IPS DF 6.9 (cell line): ENCODE measurements around the gene HEPHL1.

ENCODE experiments used
- DNase-seq: peaks from one replicate; pipeline ENCODE4 v3.0.0-alpha.2; 2013; ENCODE audit warnings: low read depth, low spot score
- H3K27ac ChIP-seq: one replicate; pipeline ENCODE4 v1.5.1; 2013; ENCODE audit warnings: low read length, control low read depth
- H3K27me3 ChIP-seq: 2 replicates; pipeline ENCODE4 v1.6.1; 2013; ENCODE audit warnings: mild to moderate bottlenecking, low read length; ENCODE audit not compliant: control insufficient read depth, insufficient read depth
- H3K36me3 ChIP-seq: 2 replicates; pipeline ENCODE4 v1.6.1; 2013; ENCODE audit warnings: low read length; ENCODE audit not compliant: control insufficient read depth, insufficient read depth
- H3K4me1 ChIP-seq: 2 replicates; pipeline ENCODE4 v1.6.1; 2013; ENCODE audit warnings: low read length; ENCODE audit not compliant: control insufficient read depth, insufficient read depth
- H3K4me3 ChIP-seq: 2 replicates; pipeline ENCODE4 v1.5.1; 2013; ENCODE audit warnings: mild to moderate bottlenecking, low read length
- H3K9me3 ChIP-seq: 2 replicates; pipeline ENCODE4 v1.6.1; 2013; ENCODE audit warnings: low read length, inconsistent platforms; ENCODE audit not compliant: control insufficient read depth, insufficient read depth
- WGBS: extraction: QIAGEN DNeasy Blood & Tissue Kit; methylation state at CpG from one replicate; pipeline ENCODE4 v1.1.7; 2013; ENCODE audit warnings: mixed read lengths, missing lambda C conversion rate; ENCODE audit not compliant: insufficient read length, insufficient coverage; 5-methylcytosine and 5-hydroxymethylcytosine counted together

The HEPHL1 gene

DNA sequence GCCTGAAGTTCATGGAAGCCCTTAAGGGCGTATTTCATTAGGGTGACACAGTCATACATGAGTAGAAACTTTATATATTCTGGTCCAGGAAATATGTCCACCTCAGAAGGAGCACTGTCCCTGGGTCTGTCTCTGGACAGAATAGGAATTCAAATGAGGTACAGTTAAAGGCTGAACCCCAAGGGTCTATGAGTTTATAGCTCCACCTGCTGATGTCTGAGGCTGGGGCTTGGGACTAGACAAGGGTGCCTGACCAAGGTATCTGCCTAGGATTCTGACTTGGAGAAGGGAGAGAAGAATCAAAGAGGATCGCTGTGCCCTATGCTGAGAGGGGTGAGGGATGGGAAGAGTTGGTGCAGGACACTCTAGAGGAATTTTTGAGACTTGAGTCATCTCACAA is 14.9 kb downstream of the HEPHL1 start:
- H3K4me1 ChIP-seq, result no peaks in the 10 kb centered on the region
- H3K4me3 ChIP-seq, result no peak overlapping the region
- H3K27me3 ChIP-seq, result no peaks in the 10 kb centered on the region
- no peaks in the 10 kb centered on the region for H3K9me3 ChIP-seq
- no CpG with 5 or more reads among the region's 2 CpGs for WGBS
- H3K36me3 ChIP-seq, result no peaks in the 10 kb centered on the region
- no peak overlapping the region for H3K27ac ChIP-seq
- no peak for DNase-seq

DNA sequence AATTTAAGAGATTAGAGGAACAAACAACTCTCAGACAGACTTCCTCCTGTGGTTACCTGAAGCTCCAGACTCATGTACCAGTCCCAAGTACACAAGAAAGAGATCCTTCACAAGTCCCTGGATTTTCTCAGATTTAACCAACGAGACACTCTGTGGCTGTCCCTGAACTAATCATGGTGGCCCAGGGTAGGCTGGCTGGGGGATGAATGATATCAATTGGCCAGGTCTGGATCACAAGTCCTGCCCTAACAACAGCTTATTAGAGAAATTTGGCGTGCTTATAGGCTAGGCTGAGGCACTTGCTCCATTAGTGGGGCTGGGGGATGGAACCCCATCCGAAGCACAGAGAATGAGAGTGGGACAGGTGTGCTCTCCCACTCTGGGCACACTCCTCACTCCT is 22.1 kb downstream of the HEPHL1 start:
- DNase-seq, result no peak
- no peak overlapping the region for H3K4me3 ChIP-seq
- no peaks in the 10 kb centered on the region for H3K36me3 ChIP-seq
- no CpG with 5 or more reads among the region's 3 CpGs for WGBS
- H3K27me3 ChIP-seq, result no peaks in the 10 kb centered on the region
- H3K27ac ChIP-seq, result no peak overlapping the region
- H3K9me3 ChIP-seq, result no peaks in the 10 kb centered on the region
- no peaks in the 10 kb centered on the region for H3K4me1 ChIP-seq

DNA sequence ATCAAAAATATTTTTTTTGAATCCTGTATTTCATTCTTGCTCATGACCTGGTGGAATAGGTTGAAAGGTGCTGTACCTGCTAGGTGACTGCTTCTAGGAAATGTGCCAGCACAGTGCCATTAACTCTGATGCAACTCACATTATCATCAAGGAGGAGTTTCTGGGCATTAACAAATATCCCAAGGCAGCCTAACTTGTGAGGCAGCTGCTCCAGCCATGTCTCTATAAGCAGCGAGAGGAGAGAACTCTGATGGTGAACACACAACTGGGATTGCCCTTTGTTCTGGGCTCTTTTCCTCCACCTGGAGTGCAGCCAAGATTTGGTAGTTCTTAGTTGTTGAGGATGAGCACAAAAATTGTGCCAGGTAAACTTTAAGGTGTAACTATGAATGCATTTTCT is 25.6 kb downstream of the HEPHL1 start:
- no peak overlapping the region for H3K4me3 ChIP-seq
- no peaks in the 10 kb centered on the region for H3K27me3 ChIP-seq
- WGBS, result no CpG with 5 or more reads among the region's 1 CpG
- no peak overlapping the region for H3K27ac ChIP-seq
- no peaks in the 10 kb centered on the region for H3K4me1 ChIP-seq
- no peak for DNase-seq
- no peaks in the 10 kb centered on the region for H3K9me3 ChIP-seq
- no peaks in the 10 kb centered on the region for H3K36me3 ChIP-seq

DNA sequence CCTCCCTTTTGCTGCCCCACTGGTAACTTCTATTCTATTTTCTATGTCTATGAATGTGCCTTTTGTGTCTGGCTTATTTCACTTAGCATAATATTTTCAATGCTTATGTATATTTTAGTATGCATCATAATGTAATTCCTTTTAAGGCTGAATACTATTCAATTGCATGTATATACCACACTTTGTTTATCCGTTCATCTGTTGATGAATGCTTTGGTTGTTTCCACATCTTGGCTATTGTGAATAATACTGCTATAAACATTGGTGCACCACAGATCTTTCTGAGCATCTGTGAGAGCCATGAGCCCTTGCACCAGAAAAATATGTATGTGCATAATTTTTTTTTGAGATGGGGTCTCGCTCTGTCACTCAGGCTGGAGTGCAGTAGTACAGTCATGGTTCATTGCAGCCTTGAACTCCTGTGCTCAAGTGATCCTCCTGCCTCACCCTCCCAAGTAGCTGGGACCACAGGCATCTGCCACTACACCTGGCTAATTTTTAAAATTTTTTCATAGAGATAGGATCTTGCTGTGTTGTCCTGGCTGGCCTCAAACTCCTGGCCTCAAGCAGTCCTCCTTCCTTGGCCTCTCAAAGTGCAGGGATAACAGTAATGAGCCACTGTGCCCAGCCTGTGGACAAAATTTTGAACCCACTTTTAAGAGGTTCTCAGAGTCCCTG is 27.0 kb downstream of the HEPHL1 start:
- Histone ChIP-seq H3K4me1 (no peaks in the 10 kb centered on the region), H3K4me3 (no peak overlapping the region), H3K27ac (no peak overlapping the region), H3K27me3 (no peaks in the 10 kb centered on the region), H3K9me3 (no peaks in the 10 kb centered on the region), H3K36me3 (no peaks in the 10 kb centered on the region)
- no peak for DNase-seq
- WGBS, result no CpG with 5 or more reads among the region's 2 CpGs

DNA sequence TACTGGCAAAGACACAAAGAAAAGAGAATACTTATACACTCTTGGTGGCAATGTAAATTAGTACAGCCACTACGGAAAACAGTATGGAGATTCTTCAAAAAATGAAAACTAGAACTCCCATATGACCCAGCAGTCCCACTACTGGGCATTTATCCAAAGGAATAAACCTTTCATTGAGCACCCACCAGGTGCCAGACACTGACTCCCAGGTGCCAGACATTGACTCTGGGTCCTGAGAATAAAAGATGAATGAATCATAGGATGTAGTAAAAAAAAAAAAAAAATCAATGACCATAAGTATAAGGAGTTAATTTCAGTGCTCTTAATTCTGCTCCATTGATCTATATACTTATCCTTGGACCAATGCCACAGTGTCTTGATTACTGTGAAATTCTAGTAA is 28.2 kb downstream of the HEPHL1 start:
- H3K9me3 ChIP-seq, result no peaks in the 10 kb centered on the region
- no peaks in the 10 kb centered on the region for H3K4me1 ChIP-seq
- H3K4me3 ChIP-seq, result no peak overlapping the region
- H3K27me3 ChIP-seq, result no peaks in the 10 kb centered on the region
- no peaks in the 10 kb centered on the region for H3K36me3 ChIP-seq
- no CpG with 5 or more reads among the region's 1 CpG for WGBS
- DNase-seq, result no peak
- no peak overlapping the region for H3K27ac ChIP-seq

DNA sequence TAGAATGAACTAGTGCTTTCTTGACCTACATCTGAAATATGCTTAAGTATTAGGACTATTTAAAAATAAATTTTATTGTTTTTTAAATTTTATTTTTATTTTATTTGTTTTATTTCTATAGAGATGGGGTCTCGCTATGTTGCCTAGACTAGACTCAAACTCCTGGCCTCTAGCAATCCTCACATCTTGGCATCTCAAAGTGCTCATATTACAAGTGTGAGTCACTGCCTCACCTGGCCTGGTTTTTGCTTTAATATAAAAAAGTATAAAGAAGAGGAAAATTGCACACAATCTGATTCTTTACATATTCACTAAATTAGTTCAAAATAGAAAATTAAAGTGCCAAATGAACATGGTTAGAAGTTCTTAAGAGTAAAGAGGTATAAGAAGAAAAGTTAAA is 37.5 kb downstream of the HEPHL1 start:
- H3K27ac ChIP-seq, result no peak overlapping the region
- H3K9me3 ChIP-seq, result no peaks in the 10 kb centered on the region
- no peaks in the 10 kb centered on the region for H3K36me3 ChIP-seq
- no peak overlapping the region for H3K4me3 ChIP-seq
- H3K4me1 ChIP-seq, result no peaks in the 10 kb centered on the region
- H3K27me3 ChIP-seq, result no peaks in the 10 kb centered on the region
- no peak for DNase-seq
- WGBS, result no CpG with 5 or more reads among the region's 1 CpG

DNA sequence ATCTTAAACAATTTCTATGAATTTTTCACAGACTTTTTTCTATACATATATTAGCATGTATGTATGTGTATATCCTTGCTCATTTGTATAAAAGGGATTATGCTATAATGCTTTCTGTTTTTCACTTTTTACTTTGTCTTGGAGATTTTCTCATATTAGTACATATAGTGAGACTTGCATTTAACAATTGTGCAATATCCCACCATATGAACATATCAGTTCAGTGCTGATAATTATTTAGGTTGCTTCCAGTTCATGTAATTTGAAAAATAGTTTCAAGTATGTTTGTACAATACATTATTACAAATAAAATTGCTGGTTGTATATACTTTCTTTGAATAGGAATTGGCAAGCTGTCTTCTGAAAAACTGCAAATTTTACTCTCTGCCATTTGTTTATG is 37.9 kb downstream of the HEPHL1 start:
- H3K4me3 ChIP-seq, result no peak overlapping the region
- H3K36me3 ChIP-seq, result no peaks in the 10 kb centered on the region
- H3K4me1 ChIP-seq, result no peaks in the 10 kb centered on the region
- no peaks in the 10 kb centered on the region for H3K27me3 ChIP-seq
- no peak for DNase-seq
- no peaks in the 10 kb centered on the region for H3K9me3 ChIP-seq
- no peak overlapping the region for H3K27ac ChIP-seq

DNA sequence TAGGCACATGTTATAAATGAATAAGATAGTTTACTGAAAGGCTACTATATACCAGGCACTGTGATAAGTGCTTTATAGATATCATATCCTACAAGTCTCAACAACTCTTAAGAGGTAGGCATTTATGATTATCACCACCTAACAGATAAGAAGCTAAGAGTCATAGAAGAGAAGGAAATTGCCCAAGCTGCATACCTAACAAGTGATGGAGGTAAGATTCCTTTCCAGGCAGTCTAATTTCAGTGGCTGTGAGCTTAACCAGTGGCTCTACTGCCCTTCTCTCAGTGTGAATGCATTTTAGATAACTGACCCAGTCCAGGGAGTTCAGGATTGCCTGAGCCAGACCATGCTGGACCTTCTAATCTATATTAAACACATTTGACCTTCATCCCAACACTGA is 39.2 kb downstream of the HEPHL1 start:
- Histone ChIP-seq H3K4me3 (no peak overlapping the region), H3K36me3 (no peaks in the 10 kb centered on the region), H3K27me3 (no peaks in the 10 kb centered on the region), H3K27ac (no peak overlapping the region), H3K4me1 (no peaks in the 10 kb centered on the region), H3K9me3 (no peaks in the 10 kb centered on the region)
- DNase-seq, result no peak

DNA sequence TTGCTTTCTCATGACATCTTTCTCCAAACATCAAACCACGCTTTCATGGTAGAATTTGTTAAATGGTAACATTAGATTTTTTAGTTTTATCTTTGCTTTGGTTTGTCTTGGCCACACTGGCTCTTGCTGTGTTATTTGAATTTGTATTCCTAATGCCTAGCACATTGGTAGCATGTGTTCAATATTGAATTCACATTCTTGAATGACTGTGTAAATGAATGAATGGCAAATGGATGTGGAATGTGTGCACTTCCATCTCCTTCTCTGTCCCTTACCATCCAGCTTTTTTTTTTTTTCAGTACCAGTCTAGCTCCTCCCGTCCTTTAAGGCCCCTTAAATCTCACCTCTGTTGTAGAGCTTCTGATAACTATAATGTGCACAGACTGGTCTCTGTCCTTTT is 41.2 kb downstream of the HEPHL1 start:
- no peaks in the 10 kb centered on the region for H3K9me3 ChIP-seq
- no CpG with 5 or more reads among the region's 2 CpGs for WGBS
- no peaks in the 10 kb centered on the region for H3K27me3 ChIP-seq
- no peak overlapping the region for H3K27ac ChIP-seq
- H3K4me3 ChIP-seq, result no peak overlapping the region
- no peaks in the 10 kb centered on the region for H3K4me1 ChIP-seq
- no peak for DNase-seq
- H3K36me3 ChIP-seq, result no peaks in the 10 kb centered on the region

DNA sequence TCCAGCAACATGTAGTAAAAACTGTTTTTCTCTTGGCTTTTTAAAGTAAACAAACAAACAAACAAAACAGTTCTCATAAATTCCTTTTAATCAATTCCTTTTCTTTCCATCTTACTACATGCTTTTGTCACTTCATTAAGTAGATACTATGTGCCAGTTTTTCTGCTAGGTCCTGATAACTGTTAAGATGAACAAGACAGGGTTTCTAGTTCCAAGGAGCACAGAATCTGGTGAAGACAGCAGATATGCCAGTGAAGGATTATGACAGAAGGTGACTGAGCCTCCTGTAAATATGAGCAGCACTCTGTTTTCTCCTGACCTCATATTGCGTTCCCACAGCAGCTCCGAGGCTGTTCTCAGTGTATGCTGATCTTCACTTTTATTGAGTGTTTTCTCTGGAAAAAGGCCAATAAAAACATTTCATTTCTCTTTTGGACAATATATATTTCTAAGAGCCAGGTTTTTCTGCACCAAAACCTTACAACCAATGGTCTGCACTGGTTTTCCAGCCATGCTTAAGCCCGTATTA is 45.8 kb downstream of the HEPHL1 start:
- Histone ChIP-seq H3K4me1 (no peaks in the 10 kb centered on the region), H3K36me3 (no peaks in the 10 kb centered on the region), H3K4me3 (no peak overlapping the region), H3K9me3 (no peaks in the 10 kb centered on the region), H3K27ac (no peak overlapping the region), H3K27me3 (no peaks in the 10 kb centered on the region)
- WGBS, result no CpG with 5 or more reads among the region's 3 CpGs
- DNase-seq, result no peak

DNA sequence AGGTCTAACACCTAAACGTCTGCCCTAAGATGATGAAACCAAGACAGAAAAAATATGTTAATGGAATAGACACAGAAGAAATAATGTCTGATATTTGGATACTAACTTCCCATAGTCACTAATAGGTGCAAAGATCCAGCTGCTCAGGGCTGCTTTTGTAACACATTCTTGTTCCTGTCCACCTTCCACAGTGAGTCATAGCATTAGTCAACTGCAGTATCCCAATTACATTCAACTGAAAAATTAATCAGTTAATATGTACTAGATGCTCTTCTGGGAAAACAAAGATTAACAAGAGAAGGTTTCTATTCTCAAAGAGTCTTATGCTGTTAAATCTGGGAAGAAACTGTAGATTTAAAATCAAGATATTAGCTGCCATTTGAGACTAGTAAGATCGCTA is 47.6 kb downstream of the HEPHL1 start:
- H3K27me3 ChIP-seq, result no peaks in the 10 kb centered on the region
- no peak for DNase-seq
- H3K4me1 ChIP-seq, result no peaks in the 10 kb centered on the region
- H3K27ac ChIP-seq, result no peak overlapping the region
- no peak overlapping the region for H3K4me3 ChIP-seq
- H3K9me3 ChIP-seq, result no peaks in the 10 kb centered on the region
- no peaks in the 10 kb centered on the region for H3K36me3 ChIP-seq
- WGBS, result no CpG with 5 or more reads among the region's 2 CpGs
